GM18498 (cell line): Measurements from ENCODE around the gene TTC39C.
A peak's percentile ranks its signal among the peaks of the same experiment; 100 is the strongest.

Experiments used
- ATAC-seq: cut with Tn5 transposase; IDR thresholded peaks from one replicate; pipeline ENCODE4 v1.9.1; 2021; ENCODE audit warnings: mild to moderate bottlenecking, moderate library complexity; ENCODE audit not compliant: unreplicated experiment

TTC39C gene

GRCh38 chr18:23990474-23991410 lies 23.8 kb upstream of the TTC39C start:
- ATAC-seq: no peak

GRCh38 chr18:23992089-23992940 lies 22.2 kb upstream of the TTC39C start:
- no peak for ATAC-seq

- no peak for ATAC-seq
These were observed 21.6 kb upstream of the TTC39C start for GRCh38 chr18:23992941-23993280.

GRCh38 chr18:23994361-23994902 lies 20.1 kb upstream of the TTC39C start:
- no peak for ATAC-seq

- ATAC-seq: no peak
These were observed 19.4 kb upstream of the TTC39C start for GRCh38 chr18:23995180-23995579.

GRCh38 chr18:23998018-23998417 lies 16.5 kb upstream of the TTC39C start:
- ATAC-seq: no peak

GRCh38 chr18:23998820-23999219 lies 15.7 kb upstream of the TTC39C start:
- no peak for ATAC-seq

GRCh38 chr18:24000613-24001490 lies 13.7 kb upstream of the TTC39C start:
- no peak for ATAC-seq

- no peak for ATAC-seq
These were observed 12.1 kb upstream of the TTC39C start for GRCh38 chr18:24002479-24002878.

GRCh38 chr18:24003288-24003687 lies 11.3 kb upstream of the TTC39C start:
- ATAC-seq: no peak

- no peak for ATAC-seq
These were observed 10.5 kb upstream of the TTC39C start for GRCh38 chr18:24003903-24004640.

GRCh38 chr18:24006712-24007313 lies 7.7 kb upstream of the TTC39C start:
- no peak for ATAC-seq

- ATAC-seq: no peak
These were observed 5.3 kb upstream of the TTC39C start for GRCh38 chr18:24009246-24009645.

- ATAC-seq: peak; percentile 58
These were observed 4.8 kb upstream of the TTC39C start for GRCh38 chr18:24009651-24010333.

- ATAC-seq: no peak
These were observed 3.9 kb upstream of the TTC39C start for GRCh38 chr18:24010673-24011072.

- no peak for ATAC-seq
These were observed 3.2 kb upstream of the TTC39C start for GRCh38 chr18:24011123-24011917.

GRCh38 chr18:24013051-24013450 lies 1.5 kb upstream of the TTC39C start:
- no peak for ATAC-seq

GRCh38 chr18:24014986-24015638 lies 558 bp downstream of the TTC39C start:
- ATAC-seq: peak; percentile 16
